Omental fat pad (tissue), 4 donors: Measurements from ENCODE around the gene OR1I1. TPM values are rescaled to one million over a fixed set of nuclear protein-coding genes. Genes with fewer than 3 reads are reported as not detected.

ENCODE experiments used
- ATAC-seq: fragments of 150-250 bp; one replicate; pipeline ENCODE4 v1.9.1; 2016; ENCODE audit warnings: mild to moderate bottlenecking, moderate library complexity; ENCODE audit not compliant: low FRiP score
- DNase-seq: peaks from one replicate; pipeline ENCODE4 v3.0.0-alpha.2; 2019; ENCODE audit warnings: low spot score
- total RNA-seq, 4 donors: library from RNA; depleted of rRNA; stranded (reverse); fragments of >200 nt; gene quantifications; one replicate each; pipeline ENCODE4 v1.1.0, GENCODE V29; 2016
- TF ChIP-seq, protein P1 (sequence below), 3 donors: fragments of 450-650 bp; IDR thresholded peaks; one replicate each; pipeline ENCODE4 v1.5.1; 2016 to 2017; ENCODE audit warnings: antibody characterized with exemption in 3 of 3, mild to moderate bottlenecking in 3 of 3, moderate library complexity in 2 of 3

Gene OR1I1
- total RNA-seq, 4 donors from 2014 or later: not detected

DNA sequence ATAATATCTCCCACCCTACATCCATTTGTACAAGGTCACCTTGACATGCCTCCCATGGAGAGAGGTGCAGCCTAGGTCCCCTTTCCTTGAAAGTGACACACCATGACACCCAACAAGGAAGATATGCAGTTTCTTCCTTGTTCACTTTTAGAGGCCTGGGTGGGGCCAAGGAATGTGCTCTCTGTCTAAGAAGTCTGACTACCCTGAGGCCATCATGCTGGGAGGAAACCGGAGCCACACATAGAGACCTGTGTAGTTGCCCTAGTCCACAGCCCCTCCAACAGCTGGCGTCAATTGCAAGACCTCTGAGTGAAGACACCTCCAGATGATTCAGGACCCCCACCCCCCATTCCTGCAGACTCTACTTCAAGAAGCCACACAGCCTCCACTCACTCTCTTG lies 36.2 kb downstream of the OR1I1 start:
- ATAC-seq: no peak
- no peak for DNase-seq
- TF ChIP-seq, protein P1, sequence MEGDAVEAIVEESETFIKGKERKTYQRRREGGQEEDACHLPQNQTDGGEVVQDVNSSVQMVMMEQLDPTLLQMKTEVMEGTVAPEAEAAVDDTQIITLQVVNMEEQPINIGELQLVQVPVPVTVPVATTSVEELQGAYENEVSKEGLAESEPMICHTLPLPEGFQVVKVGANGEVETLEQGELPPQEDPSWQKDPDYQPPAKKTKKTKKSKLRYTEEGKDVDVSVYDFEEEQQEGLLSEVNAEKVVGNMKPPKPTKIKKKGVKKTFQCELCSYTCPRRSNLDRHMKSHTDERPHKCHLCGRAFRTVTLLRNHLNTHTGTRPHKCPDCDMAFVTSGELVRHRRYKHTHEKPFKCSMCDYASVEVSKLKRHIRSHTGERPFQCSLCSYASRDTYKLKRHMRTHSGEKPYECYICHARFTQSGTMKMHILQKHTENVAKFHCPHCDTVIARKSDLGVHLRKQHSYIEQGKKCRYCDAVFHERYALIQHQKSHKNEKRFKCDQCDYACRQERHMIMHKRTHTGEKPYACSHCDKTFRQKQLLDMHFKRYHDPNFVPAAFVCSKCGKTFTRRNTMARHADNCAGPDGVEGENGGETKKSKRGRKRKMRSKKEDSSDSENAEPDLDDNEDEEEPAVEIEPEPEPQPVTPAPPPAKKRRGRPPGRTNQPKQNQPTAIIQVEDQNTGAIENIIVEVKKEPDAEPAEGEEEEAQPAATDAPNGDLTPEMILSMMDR (IDR thresholded peaks at IDR 0.05): no peak

DNA sequence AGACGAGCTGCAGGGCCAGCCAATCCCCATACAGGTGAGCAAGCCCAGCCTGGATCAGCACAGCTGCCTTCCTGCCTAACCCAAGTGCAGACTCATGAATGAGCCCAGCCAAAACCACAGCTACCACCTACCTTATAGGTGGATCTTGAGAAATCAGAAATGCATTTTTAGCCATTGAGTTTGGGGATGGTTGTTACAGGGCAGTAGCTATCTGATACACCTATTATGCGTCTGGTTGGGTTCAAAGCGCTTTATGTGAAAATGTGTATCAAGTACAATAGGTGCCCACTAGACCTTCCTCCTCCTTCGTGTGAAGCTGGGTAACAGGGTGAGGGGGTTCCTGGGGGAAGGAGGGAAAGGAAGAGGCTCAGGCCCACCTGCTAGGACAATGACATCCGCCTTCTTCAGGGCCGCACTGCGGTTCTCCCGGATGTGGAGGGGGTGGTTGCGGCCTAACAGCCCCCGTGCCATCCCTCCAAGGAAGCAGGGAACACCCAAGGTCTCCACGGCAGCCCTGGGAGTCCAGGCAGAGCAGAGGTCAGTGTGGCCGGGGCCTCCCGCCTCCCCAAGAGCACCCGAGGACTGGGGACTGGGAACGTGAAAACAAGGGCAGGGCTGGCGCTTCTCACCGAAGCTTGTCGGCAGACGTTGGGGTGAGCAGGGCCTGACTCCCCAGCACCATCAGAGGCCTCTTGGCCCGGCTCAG lies 36.9 kb downstream of the OR1I1 start:
- ATAC-seq (no peak), DNase-seq (no peak)

DNA sequence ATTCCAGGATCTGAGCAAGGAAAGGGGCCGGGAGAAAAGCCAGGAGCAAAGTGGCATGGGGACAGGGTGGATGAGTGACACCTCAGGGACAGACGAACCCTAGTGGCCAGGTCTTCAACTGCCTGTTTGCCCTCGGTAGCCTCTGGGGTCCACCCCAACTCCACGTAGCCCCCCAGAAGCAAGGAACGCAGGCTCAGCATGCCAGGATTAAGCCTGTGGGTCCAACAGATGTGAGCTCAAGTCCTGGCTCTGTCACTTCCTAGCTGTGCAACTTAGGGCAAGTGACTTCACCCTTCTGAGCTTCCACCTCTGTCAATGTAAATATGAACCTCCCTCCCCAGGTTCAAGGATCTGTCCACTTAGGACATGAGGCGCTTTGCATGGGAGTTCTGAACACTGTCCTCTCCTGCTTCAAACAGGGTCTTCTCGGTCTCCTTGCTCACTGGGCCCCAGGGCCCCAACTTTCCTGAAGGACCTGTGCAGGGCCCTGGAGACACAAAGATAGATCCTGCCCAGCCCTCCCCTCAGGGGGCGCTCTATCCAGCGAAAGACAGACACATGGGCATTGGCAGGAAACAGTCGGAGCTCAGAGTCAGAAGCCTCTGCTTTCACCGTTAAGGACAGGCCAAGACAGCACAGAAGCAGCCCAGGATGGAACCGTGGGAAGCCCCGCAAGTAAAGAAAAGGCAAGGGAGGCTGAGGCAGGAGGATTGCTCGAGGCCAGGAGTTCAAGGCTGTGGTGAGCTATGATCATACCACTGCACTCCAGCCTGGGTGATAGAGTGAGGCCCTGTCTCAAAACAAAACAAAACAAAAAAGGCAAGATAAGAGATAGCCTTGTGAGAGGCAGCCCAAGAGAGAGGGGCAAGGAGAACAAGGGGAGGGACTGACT lies 38.4 kb downstream of the OR1I1 start:
- ATAC-seq: no peak
- TF ChIP-seq, protein P1 (IDR thresholded peaks at IDR 0.05): no peak
- no peak for DNase-seq

More for the DNA sequence above, 36.9 kb downstream of the OR1I1 start:
- TF ChIP-seq, protein P1 (IDR thresholded peaks at IDR 0.05): no peak

DNA sequence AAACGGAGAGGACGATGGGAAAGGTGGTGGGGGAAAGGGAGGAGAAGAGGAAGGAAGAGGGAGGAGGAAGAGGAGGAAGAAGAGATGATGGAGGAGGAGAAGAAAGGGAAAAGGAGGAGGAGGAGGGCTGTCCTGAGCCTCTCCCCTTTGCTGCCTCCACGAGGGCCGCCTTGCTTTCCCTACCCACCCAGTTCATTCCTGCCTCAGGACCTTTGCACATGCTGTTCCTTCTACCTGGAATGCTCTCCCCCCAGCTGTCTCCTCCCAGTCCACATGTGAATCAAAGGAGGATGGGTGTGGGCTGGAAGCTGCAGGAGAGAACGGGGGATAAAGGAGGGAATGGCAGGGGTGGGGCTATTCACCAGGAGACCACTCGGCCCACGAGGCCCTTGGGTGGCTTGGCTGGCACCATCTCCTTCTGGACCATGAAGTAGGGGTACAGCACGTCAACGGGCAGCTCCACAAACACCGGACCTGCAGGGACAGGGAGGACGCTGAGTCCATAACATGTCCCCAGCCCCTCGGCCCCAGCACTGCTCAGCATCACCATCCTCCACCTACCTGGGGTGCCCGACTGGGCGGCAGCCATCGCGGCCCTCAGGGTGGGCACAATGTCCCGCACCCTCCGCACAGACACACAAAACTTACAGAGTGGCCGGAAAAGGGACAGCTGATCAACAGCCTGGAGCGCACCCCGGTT lies 40.5 kb downstream of the OR1I1 start:
- no peak for DNase-seq
- TF ChIP-seq, protein P1 (IDR thresholded peaks at IDR 0.05): no peak
- no peak for ATAC-seq

DNA sequence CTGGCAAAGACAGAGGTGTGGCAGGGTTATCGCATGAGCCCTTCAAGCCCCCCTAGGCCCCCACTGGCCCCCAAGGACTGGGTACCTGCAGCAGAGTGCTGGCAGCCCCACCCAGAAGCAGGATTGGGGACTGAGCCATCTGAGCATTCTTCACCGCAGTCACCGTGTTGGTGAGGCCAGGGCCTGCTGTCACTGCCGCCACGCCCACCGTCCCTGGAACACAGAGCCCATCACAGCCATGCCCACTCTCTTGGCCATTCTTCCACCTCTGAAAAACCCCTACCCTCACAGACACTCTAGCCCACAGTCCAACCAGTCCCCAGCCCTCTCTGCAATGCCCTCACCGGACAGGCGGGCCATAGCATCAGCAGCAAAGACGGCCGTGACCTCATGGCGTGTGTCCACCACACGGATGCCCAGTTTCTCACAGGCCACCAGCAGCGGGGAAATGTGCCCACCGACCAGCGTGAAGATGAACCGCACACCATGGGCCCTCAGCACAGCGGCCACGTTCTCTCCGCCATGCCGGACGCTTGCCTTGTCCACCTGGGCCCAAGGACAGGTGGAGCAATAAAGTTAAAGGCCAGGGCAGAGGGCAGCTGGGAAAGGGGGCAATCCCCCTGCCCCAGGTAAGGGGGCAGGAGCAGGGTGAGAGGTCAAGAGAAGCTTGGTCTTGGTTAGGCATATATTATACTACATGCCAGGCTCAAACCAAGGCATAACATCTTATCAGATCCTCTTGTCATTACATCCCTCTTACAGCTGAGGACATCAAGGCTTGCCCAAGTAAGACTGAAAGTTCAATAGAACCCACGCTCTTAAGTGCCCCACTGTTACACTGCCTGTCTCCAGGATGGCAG lies 41.2 kb downstream of the OR1I1 start:
- ATAC-seq (no peak), DNase-seq (no peak)
- TF ChIP-seq, protein P1 (IDR thresholded peaks at IDR 0.05): no peak

DNA sequence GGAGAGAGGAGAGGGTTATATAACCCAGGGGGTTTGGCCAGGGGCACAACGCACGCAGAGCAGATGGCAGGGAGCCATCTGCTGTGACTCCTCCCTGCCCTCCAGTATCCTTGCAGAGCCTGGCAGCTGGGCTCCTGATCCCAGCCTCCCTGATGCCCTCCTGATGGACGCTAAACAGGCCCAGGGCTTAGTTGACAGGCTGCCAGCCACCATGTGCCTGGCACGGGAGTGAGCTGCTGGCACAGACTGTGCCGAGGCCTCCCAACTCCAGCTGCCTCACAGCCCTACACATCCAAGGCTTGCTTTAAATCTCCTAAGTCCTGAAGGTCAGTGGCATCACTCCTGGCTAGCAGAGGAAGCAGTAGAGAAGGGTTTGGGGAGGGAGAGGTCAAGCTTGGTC lies 41.9 kb downstream of the OR1I1 start:
- no peak for DNase-seq
- TF ChIP-seq, protein P1 (IDR thresholded peaks at IDR 0.05): no peak
- ATAC-seq: no peak
